HTR-8/SVneo (cell line): ENCODE measurements around the gene VWA8.
"Not testable (repeated sequence)": the region's sequence is repeated elsewhere in the genome, so short reads cannot be mapped to it uniquely, and the experiment has no call there.

Source experiments
- DNase-seq: peaks from one replicate; pipeline ENCODE4 v3.0.0; 2011; ENCODE audit warnings: low spot score, mixed read lengths; ENCODE audit not compliant: insufficient read length
- FAIRE-seq: peaks from 2 replicates; lab custom pipeline; 2011; peaks lifted over from hg19 to GRCh38; lab: Jason Lieb, UNC

VWA8 gene

GRCh38 chr13:41970022-41970421 is 9.1 kb upstream of the VWA8 start:
- FAIRE-seq, result no peak
- no peak for DNase-seq

GRCh38 chr13:41969072-41969471 is 8.2 kb upstream of the VWA8 start:
- DNase-seq, result no peak

GRCh38 chr13:41966671-41967070 is 5.8 kb upstream of the VWA8 start:
- FAIRE-seq (no peak), DNase-seq (no peak)

More at GRCh38 chr13:41969072-41969471, 8.2 kb upstream of the VWA8 start:
- FAIRE-seq, result no peak

- DNase-seq (no peak), FAIRE-seq (no peak)
Measured at GRCh38 chr13:41962994-41963393, 2.1 kb upstream of the VWA8 start.

- DNase-seq (no peak), FAIRE-seq (no peak)
Measured at GRCh38 chr13:41961466-41961760, 504 bp upstream of the VWA8 start.

GRCh38 chr13:41960211-41960636 is 685 bp downstream of the VWA8 start:
- FAIRE-seq (no peak), DNase-seq (no peak)

- DNase-seq (no peak), FAIRE-seq (no peak)
Measured at GRCh38 chr13:41956272-41956671, 4.6 kb downstream of the VWA8 start.

GRCh38 chr13:41955605-41956004 is 5.3 kb downstream of the VWA8 start:
- no peak for FAIRE-seq
- no peak for DNase-seq

- DNase-seq (no peak), FAIRE-seq (no peak)
Measured at GRCh38 chr13:41954226-41954625, 6.7 kb downstream of the VWA8 start.

- DNase-seq, result no peak
- FAIRE-seq, result no peak
Measured at GRCh38 chr13:41952749-41953148, 8.2 kb downstream of the VWA8 start.

GRCh38 chr13:41949104-41949503 is 11.8 kb downstream of the VWA8 start:
- FAIRE-seq, DNase-seq: not testable (repeated sequence)

GRCh38 chr13:41945926-41946325 is 15.0 kb downstream of the VWA8 start:
- DNase-seq (no peak), FAIRE-seq (no peak)

- FAIRE-seq, result no peak
Measured at GRCh38 chr13:41944635-41945397, 16.1 kb downstream of the VWA8 start.

GRCh38 chr13:41944229-41944628 is 16.7 kb downstream of the VWA8 start:
- DNase-seq, result no peak
- FAIRE-seq, result no peak

More at GRCh38 chr13:41944635-41945397, 16.1 kb downstream of the VWA8 start:
- no peak for DNase-seq

- FAIRE-seq (no peak), DNase-seq (peak; percentile 11)
Measured at GRCh38 chr13:41942462-41943094, 18.3 kb downstream of the VWA8 start.

- DNase-seq (no peak), FAIRE-seq (no peak)
Measured at GRCh38 chr13:41941174-41941573, 19.7 kb downstream of the VWA8 start.

- no peak for DNase-seq
- FAIRE-seq, result no peak
Measured at GRCh38 chr13:41939398-41939797, 21.5 kb downstream of the VWA8 start.

- FAIRE-seq (no peak), DNase-seq (no peak)
Measured at GRCh38 chr13:41938918-41939317, 22.0 kb downstream of the VWA8 start.

- FAIRE-seq, result no peak
Measured at GRCh38 chr13:41937388-41937787, 23.5 kb downstream of the VWA8 start.

GRCh38 chr13:41935501-41935900 is 25.4 kb downstream of the VWA8 start:
- DNase-seq (no peak), FAIRE-seq (no peak)

More at GRCh38 chr13:41937388-41937787, 23.5 kb downstream of the VWA8 start:
- no peak for DNase-seq

- FAIRE-seq, result no peak
- DNase-seq, result no peak
Measured at GRCh38 chr13:41934994-41935393, 25.9 kb downstream of the VWA8 start.

GRCh38 chr13:41934120-41934519 is 26.8 kb downstream of the VWA8 start:
- DNase-seq (no peak), FAIRE-seq (no peak)
